Measurements from ENCODE around the gene MCF2.

MCF2 gene

DNA sequence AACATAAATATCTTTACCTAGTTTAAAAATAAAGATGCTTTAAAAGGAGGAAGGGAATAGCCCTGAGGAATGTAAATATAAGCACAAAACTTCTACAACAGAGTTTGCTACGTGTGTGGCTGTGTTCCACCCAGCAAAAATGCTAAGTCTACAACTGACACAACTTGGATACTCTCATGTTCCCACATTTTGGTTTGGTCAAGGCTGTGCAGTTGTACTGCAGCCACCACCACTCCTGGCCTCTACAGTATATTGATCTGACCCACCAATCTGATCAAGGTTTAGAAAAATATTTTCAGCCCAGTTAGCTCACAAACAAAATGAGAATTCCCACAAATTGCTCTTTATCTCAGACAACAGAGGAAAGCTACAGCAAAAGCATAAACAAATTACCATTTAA, 165.3 kb downstream of the MCF2 start:
- DNase-seq (ENCODE audit: low spot score), result no peak
- in situ Hi-C loops (cut with MboI; ENCODE audit: low pct_unique_long_range_greater_than_20kb, low sequenced_read_pairs, unreplicated experiment), result no loop called here
- TF ChIP-seq, protein P1, sequence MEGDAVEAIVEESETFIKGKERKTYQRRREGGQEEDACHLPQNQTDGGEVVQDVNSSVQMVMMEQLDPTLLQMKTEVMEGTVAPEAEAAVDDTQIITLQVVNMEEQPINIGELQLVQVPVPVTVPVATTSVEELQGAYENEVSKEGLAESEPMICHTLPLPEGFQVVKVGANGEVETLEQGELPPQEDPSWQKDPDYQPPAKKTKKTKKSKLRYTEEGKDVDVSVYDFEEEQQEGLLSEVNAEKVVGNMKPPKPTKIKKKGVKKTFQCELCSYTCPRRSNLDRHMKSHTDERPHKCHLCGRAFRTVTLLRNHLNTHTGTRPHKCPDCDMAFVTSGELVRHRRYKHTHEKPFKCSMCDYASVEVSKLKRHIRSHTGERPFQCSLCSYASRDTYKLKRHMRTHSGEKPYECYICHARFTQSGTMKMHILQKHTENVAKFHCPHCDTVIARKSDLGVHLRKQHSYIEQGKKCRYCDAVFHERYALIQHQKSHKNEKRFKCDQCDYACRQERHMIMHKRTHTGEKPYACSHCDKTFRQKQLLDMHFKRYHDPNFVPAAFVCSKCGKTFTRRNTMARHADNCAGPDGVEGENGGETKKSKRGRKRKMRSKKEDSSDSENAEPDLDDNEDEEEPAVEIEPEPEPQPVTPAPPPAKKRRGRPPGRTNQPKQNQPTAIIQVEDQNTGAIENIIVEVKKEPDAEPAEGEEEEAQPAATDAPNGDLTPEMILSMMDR (IDR thresholded peaks at IDR 0.05; ENCODE audit: extremely low read depth, insufficient read depth, missing control alignments), result no peak

DNA sequence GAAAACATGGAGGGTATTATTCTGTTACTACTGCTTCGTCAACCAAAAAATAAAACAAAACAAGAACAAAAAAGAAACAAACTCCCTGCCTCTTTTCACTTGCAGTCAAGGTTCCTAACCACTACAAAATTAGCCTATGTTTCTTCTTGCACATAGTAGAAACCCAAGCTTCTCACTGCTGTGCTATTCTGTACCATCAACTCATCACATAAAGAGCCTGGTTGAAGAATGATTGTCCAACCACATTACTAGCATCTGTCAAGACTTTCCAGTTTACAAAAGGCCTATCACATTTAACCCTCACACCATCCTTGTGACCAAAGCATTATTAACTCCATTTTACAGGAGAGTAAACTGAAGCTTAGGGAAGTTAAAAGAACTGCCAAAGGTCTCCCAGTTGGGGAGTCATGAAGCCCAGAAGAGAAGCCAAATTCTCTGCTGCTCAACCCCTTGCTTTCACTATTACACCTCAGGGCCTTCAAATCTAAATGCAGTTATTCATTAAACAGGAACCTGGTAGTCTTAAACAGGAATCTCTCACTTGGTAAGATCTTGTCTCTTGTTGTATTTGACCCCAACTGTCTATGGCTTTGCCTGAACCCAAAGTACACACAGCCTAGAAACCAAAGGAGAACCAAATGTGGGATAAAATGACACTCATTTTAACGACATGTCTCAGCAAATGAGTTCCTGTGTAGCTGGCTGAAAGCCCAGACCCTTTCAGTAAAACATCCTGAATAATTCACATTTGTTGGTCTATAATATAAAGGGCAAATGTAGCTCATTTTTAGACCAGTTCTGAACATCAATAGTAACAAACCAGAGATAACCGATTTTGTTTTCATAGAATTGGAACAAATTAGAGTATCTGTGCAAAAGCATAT, 168.8 kb downstream of the MCF2 start:
- no peak for DNase-seq (ENCODE audit: low spot score)
- in situ Hi-C loops (cut with MboI; ENCODE audit: low pct_unique_long_range_greater_than_20kb, low sequenced_read_pairs, unreplicated experiment), result no loop called here
- TF ChIP-seq, protein P1 (IDR thresholded peaks at IDR 0.05; ENCODE audit: extremely low read depth, insufficient read depth, missing control alignments), result no peak

DNA sequence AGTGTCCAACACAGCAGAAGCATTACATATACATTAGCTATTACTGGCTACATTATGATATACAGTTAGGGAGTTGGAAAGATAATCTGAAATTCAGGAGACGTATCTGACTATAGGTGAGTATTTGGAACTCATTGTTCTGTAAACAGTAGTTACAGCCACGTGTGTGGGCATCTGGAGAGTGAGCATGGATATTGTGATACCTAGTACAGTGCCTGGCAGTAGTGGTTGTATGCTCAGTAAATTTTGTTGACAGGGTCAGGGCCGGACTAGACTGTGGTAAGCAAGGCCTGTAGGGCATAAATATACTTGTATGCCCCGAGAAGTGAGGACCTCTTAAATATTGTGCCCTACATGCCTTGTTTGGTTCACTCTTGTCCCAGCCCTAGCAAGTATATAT, 174.5 kb downstream of the MCF2 start:
- TF ChIP-seq, protein P1 (IDR thresholded peaks at IDR 0.05; ENCODE audit: extremely low read depth, insufficient read depth, missing control alignments), result no peak

DNA sequence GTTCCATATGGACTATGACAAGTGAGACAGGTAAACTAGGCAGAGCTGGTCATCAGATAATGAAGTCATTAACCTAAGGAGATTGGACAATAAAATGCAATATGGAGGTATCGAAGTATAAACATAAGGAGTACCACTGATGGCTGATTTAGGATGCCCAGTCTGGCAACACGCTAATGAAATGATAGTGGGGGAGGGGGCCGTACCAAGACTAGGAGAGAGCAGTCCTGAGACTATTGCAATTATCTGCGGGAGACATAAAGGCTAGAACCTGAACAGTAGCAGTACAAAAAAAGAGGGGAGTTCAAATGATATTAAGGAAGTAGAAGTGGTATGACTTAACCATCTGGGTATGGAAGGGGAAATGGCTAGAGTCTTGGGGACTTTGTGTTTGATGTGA, 175.1 kb downstream of the MCF2 start:
- TF ChIP-seq, protein P1 (IDR thresholded peaks at IDR 0.05; ENCODE audit: extremely low read depth, insufficient read depth, missing control alignments), result no peak
- no peak for DNase-seq (ENCODE audit: low spot score)
- in situ Hi-C loops (cut with MboI; ENCODE audit: low pct_unique_long_range_greater_than_20kb, low sequenced_read_pairs, unreplicated experiment), result no loop called here

More for the DNA sequence above, 174.5 kb downstream of the MCF2 start:
- no peak for DNase-seq (ENCODE audit: low spot score)
- in situ Hi-C loops (cut with MboI; ENCODE audit: low pct_unique_long_range_greater_than_20kb, low sequenced_read_pairs, unreplicated experiment), result no loop called here

Measured in GM13977 (cell line).